GM19452 (cell line): ENCODE results near the gene RNF111.
"Not testable (repeated sequence)": the region's sequence is repeated elsewhere in the genome, so short reads cannot be mapped to it uniquely, and the experiment has no call there.

Experiments
- ATAC-seq: cut with Tn5 transposase; IDR thresholded peaks from one replicate; pipeline ENCODE4 v1.9.1; 2021; ENCODE audit not compliant: unreplicated experiment

RNF111 gene

DNA sequence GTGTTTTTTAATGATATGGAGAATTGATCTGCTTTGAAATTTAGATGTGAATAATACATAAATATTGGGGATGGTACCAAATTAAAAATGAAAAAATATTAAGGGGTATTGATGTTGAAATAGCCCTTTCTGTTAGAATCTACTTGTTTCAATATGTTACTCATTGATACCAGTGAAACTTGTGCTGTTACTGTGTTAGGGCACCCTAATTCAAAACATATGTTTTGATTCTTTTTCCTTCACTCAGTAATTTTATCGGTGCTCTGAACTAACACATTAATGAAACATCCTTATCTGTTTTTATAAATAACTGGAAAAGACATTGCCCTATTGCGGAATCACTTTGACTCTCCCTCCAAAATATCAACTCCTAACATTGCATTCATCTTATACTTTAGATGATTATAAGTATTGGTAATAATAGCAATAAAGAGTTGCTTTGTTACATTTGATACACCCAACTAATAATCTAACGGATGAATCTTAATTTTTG, 65.5 kb downstream of the RNF111 start:
- no peak for ATAC-seq

DNA sequence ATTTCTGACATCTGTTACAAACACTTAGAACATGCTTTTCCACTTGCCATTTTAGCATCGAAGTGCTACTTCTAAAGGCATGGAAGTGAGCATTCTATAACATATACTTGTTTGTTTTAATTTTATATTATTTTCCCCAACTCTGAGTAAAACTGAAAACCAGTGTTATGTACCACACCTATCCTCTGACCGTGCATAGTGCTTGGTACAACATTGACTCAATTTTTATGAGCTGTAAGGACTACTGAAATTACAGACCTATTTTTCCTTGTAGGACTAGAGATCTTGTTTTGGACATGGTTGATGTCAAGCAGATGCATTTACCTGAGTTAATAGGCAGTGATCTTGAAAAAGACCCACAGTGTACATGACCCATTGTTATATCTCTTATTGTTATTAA, 66.0 kb downstream of the RNF111 start:
- ATAC-seq = no peak

DNA sequence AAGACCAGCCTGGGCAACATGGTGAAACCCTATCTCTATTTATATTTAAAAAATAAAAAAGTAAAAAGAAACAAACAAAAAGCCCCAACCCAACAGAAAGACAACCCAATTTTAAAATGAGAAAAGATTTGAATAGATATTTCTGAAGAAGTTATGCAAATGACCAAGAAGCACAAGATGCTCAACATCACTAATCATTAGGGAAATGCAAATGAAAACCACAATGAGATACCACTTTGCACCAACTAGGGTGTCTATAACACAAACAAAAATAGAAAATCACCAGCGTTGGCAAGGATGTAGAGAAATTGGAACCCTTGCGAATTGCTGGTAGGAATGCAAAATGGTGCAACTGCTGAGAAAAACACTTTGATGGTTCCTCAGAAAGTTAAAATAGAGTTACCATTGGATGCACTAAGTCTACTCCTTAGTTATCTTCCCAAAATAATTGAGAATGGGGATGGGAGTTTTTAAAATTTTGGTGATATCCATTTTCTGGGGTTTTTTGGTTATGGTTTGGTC, 71.7 kb downstream of the RNF111 start:
- no peak for ATAC-seq

DNA sequence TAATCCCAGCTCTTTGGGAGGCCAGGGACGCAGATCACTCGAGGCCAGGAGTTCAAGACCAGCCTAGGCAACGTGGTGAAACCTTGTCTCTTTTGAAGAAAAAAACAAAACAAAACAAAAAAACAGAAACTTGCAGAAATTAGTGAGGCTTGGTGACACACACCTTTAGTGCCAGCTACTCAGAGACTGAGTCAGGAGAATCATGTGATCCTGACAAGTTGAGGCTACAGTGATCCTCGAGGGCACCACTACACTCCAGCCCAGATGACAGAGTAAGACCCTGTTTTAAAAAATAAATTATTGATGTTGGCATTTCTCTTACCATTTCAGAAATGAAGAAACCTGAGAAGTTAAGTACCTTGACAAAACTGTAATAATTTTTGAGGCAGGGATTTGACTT, 72.9 kb downstream of the RNF111 start:
- ATAC-seq = no peak

DNA sequence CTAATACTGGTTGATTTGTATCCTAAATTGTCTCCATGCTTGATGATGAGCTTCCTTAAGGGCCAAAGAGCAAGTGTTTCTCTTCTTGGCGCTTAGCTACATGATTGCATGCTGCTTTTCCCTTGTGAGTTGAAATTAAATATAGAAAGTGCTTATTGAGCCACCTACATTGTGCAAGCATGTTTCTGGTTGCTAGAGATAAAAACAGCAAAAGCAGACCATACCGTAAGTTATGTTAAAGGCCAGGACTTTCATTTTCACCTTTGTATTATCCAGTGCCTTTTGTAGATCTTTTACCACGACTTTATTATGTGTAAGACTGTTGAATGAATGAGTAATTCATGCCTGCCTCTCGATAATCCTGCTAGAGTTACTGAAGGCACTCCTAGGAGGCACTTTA, 75.6 kb downstream of the RNF111 start:
- ATAC-seq = no peak

DNA sequence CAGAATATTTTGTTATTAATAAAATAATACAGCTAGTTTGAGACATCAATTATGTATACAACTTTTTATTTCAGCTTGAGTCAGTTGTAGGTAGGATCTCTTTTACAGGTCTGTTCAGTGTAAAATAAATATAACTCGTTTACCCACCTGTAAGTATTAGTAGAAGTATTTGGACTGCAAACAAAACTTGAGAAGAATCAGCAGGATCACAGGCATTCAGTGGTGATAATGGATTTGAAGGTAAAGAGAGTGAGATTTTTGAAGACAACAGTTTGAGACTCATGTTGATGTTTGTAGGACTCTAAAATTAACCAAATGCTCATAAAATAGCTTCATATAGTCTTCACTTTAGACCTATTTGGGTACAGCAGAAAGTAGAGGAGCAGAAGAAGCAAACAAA, 82.0 kb downstream of the RNF111 start:
- no peak for ATAC-seq

DNA sequence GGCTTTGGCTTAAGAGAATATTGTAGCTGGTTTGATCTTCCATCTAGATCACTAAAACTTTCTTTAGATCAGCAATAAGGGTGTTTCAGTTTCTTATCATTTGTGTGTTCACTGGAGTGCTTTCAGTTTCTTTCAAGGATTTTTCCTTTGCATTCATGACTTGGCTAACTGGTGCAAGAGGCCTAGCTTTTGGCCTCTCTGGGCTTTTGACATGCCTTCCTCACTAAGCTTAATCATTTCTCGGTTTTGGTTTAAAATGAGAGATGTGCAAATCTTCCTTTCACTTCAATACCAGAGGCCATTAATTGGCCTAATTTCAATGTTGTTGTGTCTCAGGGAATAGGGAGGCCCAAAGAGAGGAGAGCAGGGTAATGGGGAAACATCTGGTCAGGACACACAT, 87.1 kb downstream of the RNF111 start:
- ATAC-seq = no peak

DNA sequence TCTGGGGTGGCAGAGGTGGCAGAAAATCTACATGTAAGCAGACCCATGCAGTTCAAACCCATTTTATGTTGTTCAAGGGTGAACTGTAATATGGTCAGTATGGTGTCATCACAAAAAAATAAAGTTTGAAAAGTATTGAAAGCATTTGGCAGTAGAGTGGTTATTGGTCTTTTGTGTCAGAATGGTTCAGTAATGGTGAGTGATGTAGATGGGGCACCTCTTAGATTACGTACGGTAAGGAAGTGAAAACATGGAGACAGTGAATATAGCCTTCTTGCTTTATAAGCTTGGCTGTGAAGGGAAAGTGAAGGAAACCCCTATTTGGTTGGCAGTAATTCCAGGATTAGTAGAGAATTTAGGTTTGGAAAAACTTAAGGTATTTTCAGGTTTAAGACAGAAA, 100.3 kb downstream of the RNF111 start:
- ATAC-seq = no peak

DNA sequence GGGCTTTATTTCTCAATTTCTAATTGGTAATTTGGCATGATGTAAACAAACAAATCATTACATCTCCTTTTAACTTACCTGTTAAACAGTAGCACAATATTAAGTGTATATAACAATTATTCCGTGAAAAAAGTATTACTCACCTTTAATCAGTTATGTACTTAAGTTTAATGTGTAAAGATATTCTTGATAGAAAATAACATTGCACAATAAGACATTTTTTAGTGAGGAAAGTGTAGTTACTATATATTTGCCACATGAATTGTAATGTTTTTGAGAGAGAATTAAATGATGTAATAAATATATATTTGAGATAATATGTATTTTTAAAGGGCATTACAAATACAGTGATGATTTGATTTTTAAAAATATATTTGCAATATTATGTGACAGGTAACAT, 106.6 kb downstream of the RNF111 start:
- no peak for ATAC-seq

DNA sequence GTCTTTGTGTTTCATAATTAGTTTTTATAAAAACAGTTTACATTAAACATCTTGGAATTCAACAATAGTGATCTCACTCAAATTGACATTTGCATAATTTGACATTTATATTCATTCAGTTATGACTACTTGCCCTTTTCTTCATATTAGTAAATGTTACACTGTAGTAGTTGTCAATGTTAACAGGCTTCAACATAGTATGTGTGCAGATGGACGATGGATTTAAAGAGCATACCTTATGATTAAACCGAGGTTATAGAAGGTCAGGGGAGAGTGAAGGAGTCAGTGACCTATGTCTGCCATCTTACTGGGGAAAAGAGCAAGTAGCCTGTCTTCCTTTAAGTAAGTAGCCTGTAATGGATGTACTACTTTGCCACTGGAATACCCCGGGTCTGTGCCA, 109.0 kb downstream of the RNF111 start:
- ATAC-seq = no peak

DNA sequence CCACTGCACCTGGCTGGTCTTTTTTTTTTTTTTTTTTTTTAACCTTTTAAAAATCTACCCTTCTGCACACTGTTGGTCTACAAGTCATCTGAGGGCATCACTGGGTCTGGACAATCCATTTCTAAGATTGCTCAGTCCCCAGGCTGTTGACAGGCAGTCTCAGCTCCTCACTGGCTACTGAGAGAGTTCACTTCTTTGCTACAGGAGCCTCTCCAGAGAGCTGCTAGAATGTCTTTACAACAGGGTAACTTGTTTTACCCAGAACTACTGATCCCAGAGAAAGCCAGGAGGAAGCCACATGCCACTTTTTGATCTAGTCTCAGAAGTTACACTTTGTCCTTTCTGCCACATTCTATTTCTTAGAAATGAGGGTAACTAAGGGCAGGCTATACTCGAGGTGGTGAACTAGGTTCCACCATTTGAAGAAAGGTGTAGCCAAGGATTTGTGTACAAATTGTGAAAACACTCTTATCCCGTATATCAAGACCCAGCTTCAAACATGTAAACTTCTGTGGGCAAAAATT, 111.8 kb downstream of the RNF111 start:
- ATAC-seq = no peak

DNA sequence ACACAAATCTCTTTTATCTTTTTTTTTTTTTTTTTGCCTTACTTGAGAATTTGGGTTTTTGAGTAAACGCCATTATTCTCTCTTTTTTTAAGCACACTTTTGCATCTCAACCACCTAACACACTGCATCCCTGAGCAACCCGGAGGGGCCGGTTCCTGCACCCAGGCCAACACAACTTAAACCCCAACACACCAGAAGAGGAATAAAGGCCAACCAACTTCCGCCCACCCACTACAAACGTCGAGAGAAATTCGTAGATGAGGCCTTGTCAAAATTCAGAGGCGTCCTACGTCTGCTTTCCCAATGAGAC, 117.1 kb downstream of the RNF111 start:
- peak; percentile 35 for ATAC-seq

DNA sequence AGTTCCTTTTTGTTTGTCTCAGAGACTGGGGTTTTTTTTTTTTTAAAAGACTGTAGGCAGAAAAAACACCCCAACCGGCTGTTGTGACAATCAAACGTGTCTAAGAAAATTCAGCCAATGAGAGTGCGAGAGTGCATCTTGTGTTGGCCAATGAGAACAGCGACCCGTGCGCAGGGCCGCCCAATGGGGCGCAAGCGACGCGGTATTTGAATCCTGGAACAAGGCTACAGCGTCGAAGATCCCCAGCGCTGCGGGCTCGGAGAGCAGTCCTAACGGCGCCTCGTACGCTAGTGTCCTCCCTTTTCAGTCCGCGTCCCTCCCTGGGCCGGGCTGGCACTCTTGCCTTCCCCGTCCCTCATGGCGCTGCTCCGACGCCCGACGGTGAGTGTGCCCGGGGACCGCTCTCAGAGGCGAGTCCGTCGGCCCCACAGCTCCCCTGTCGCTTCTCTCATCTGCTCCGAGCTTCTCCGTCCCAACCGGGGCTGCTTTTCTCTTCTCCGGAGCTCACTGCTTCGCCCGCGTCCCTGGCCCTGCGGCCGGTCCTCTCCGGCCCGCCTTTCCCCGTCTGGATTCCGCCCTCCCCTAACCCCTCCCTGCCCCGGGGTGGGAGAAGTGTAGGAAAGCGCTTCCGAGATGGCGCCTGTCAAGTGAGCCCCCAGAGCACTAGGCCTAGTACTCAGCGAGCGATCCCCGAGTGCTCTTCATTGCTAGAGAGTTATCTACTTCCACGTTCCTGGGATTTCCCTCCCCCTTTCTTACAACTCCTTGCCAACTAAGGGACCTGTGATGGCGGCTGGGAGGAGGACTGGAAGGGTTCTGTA, 117.7 kb downstream of the RNF111 start, which contains the start of gene CCNB2:
CCNB2 (plus strand) TSS at position 235 of the 821 bp plus-strand sequence; CDS start at position 358, 123 bp downstream.
- ATAC-seq = peak; percentile 98

DNA sequence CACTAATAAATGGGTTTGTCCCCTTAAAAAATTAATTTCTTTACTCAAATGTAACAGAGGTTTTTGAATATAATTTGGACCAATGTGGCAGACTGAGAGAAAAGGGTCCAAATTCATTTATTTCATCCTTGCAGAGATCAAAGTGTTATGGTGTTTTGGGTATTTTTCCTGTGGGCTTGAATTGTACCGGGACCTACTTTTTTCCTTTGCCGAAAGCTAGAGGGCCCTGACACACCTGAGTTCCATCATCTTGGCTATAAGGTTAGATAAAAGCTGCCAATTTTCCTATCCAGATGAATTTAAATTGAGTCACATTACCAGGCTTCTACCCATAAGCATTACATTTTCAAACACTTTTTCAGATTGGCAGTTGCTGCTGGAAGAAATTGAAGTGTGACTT, 118.4 kb downstream of the RNF111 start:
- no peak for ATAC-seq

DNA sequence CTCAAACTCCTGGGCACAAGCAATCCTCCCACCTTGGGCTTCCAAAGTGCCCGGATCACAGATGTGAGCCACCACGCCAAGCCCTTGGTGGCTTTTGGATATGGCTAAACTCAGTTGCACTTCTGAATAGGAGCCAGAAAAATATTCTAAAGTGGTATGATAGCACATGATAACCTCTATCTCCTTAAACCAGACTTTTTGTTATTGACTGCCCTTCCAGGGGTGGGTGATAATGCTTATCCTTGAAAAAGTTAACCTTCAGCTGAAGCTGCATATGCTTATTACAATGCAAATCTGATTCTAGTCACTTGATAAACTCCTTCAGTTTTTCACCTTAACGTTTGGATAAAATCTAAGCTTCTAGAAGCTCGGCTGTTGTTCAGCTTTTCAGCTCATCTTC, 123.8 kb downstream of the RNF111 start:
- no peak for ATAC-seq

DNA sequence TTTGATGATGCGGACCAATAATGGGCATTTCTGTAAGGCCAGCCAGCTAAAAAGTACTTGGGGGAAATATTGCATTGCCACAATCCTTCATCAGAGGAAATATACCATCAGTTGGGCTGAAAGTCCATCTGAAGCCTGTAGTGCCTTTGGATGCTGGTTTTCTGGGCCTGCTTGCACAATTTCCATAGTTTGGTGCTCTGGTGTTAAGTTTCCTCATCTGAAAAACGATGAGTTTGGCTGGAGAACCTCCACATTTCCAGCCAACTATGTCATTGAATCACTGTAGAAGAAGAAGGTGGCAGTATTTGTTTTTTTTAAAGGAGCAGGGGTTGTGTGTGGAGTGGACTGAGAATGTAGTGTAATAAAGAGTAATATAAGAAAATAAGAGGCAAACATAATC, 127.6 kb downstream of the RNF111 start:
- ATAC-seq = no peak

DNA sequence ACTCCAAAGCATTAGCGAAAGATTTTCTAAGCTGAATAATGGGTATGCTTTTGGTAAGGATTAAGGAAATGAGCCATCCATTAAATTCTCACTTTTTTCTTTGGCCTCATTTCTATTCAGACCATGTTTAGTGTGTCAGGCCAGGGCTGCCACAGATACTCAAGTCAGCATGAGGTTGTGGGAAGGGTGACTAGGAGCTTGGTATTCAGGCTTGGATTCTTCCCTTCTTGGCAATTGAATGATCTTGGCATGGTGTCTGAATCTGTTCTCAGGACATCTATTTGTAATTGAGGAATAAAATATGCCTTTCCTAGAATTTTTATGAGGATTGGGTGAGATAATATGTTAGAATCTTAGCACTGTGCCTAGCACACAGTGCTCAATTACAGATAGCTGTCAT, 128.7 kb downstream of the RNF111 start:
- no peak for ATAC-seq

DNA sequence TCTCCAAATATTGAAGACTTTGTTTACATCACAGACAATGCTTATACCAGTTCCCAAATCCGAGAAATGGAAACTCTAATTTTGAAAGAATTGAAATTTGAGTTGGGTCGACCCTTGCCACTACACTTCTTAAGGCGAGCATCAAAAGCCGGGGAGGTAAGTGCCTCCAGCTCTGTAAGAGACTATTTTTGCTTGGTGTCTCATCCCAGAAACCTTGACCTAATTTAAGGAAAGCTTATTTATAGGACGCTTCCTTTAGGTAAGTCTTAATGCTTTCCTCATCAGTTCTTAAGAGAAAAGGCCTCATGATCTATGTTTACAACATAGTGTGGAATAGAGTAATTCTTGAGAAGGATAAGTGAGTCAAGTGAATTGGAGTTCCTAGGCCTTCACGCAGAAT, 129.3 kb downstream of the RNF111 start:
- ATAC-seq = no peak

DNA sequence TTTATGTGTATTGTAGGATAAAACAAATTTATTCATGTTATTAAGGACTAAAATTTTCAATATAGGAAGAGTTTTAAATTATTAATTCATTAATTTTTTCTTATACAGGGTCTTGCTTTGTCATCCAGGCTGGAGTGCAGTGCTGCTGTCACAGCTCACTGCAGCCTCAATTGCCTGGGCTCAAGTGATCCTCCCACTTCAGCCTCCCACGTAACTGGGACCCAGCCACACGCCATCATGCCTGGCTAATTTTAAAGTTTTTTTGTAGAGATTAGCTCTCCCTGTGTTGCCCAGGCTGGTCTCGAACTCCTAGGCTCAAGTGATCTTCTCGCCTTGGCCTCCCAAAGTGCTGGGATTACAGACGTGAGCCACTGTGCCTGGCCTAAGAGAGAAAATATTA, 132.2 kb downstream of the RNF111 start:
- ATAC-seq = no peak

DNA sequence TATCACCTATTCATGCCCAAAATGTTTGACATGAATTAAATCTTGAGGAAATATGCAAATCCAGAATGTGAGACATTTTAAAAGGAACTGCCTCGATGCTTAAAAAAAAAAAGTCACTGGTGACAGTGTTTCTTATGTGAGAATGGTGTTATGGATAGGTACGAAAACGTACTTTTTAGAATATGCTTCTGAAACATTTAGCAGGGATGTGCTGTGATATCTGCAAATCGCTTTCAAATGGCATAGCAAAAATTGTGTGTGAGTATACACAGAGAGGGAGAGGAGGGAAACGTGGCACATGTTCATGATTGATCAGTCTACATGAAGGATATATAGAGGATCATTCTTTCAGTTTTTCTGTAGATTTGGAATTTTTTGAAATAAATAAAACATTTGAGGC, 133.5 kb downstream of the RNF111 start:
- no peak for ATAC-seq

DNA sequence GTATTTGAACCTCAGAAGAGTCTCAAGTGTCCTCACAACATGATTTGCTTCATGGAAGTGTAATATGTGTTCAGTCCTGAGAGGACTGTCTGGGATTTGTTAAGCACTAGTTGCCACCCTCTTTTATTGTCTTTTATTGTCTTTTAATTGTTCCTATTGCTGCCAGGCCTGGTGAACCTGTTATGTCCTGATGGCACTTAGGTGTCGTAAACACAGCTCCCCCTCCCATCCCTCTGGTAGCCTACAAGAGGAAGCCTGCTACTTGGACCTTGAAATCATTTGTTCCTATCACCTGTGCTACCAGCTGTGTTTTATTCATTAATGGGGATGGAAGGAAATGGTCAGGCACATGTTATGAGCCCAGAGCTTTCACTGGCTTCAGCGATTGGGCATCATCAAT, 136.8 kb downstream of the RNF111 start:
- ATAC-seq = no peak

DNA sequence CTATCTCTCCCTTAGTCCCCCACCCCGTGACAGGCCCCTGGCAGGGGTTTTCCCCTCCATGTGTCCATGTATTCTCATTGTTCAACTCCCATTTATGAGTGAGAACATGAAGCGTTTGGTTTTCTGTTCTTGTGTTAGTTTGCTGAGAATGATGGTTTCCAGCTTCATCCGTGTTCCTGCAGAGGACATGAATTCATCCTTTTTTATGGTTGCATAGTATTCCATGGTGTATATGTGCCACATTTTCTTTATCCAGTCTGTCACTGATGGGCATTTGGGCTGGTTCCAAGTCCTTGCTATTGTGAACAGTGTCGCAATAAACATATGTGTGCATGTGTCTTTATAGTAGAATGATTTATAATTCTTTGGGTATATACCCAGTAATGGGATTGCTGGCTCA, 138.2 kb downstream of the RNF111 start:
- ATAC-seq = not testable (repeated sequence)

DNA sequence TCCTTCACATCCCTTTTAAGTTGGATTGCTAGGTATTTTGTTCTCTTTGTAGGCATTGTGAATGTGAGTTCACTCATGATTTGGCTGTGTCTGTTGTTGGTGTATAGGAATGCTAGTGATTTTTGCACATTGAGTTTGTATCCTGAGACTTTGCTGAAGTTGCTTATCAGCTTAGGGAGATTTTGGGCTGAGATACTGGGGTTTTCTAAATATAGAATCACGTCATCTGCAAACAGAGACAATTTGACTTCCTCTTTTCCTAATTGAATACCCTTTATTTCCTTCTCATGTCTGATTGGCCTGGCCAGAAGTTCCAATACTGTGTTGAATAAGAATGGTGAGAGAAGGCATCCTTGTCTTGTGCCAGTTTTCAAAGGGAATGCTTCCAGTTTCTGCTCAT, 139.8 kb downstream of the RNF111 start:
- ATAC-seq = not testable (repeated sequence)
